GM08714 (cell line): ENCODE measurements around the gene NDUFAF8.

Experiments used
- H3K4me3 ChIP-seq: fragments of 200-500 bp; sonication (Bioruptor generic); 2 replicates; pipeline ENCODE4 v1.5.1; 2014; ENCODE audit warnings: mild to moderate bottlenecking, low read length, inconsistent platforms
- ZNF274 ChIP-seq: IDR thresholded peaks from 2 replicates; pipeline ENCODE4 v1.6.1; 2012; ENCODE audit warnings: mild to moderate bottlenecking, low read depth, low read length

NDUFAF8 gene

GRCh38 chr17:81257533-81257932 is 18.4 kb downstream of the NDUFAF8 start:
- H3K4me3 ChIP-seq, result no peak overlapping the region
- TF ChIP-seq ZNF274, result no peak

DNA sequence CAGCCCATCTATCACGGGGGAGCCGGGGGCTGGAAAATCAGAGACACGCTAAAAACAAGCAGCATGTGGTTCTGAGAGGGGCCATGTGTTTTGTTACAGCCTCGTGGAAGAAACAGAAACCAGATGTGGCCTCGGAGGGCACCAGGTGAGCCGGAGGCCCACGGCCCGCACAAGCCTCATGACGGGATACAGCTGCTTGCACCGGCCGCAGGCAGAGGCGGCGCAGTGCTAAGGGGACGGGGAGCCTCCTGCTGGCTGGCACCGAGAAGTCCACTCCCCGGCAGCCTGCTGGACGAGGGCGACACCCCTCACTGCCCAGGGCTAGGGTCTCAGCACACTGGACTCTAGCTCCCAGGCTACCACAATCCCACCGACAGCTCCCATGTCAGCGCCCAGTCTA is 19.2 kb downstream of the NDUFAF8 start:
- H3K4me3 ChIP-seq, result no peak overlapping the region
- no peak for TF ChIP-seq ZNF274

GRCh38 chr17:81259058-81259605 is 20.0 kb downstream of the NDUFAF8 start:
- no peak for TF ChIP-seq ZNF274

DNA sequence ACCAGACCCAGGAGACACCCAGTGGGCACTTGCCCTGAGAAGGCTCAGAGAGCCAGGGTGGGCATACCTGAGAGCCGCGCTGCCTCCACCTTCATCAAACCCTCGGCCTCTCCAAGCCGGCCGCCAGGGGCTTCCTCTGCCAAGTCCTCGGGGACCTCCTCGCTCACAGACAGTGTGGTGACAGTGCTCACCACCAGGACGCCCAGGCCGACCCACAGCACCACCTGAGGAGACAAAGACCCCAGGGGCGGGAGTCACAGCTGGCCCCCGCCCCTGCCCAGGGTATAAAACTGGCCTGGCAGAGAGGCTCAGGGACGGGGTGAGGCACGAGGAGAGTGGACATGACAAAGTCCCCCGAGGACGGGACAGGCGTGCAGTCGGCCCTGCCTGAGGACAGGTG is 21.1 kb downstream of the NDUFAF8 start:
- no peak for TF ChIP-seq ZNF274
- H3K4me3 ChIP-seq, result no peak overlapping the region

More at GRCh38 chr17:81259058-81259605, 20.0 kb downstream of the NDUFAF8 start:
- H3K4me3 ChIP-seq, result no peak overlapping the region

DNA sequence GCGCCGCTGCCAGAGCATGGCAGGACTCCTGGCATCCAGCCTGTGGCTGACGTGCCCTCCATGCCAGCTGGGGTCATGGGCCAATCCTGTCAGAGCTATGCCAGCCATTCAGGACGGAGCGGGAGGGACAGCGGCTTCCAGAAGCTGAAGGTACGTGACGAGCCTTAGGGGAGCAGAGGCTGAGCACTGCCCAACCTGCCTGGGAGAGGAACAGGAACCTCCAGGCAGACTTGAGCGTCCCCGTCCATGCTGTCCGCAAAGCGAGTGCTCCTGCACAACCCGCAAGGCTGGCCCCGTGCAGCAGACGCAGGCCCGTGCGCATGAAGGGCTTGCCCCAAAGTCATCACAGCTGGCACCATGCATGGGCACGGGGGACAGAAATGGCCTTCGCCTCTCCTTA is 21.5 kb downstream of the NDUFAF8 start:
- TF ChIP-seq ZNF274, result no peak
- no peak overlapping the region for H3K4me3 ChIP-seq

DNA sequence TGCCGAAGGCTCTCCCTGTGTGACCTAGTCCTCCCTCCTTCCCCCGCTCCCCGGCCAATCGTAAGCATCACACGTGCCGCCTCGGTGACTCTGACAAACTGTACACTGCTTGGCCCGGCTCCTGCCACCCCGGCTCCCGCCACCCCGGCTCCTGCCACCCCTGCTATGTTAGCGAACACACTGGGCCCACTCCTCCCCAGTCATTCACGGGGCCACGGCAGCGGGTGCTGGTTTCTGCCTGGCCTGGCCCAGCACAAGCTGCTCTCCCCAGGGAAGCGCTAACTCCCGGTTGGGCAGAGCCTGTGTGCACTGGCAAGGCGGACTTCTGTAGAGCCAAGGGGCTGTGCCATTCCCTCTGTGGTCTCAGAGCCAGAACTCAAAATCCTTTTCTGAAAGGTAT is 22.0 kb downstream of the NDUFAF8 start:
- no peak for TF ChIP-seq ZNF274
- no peak overlapping the region for H3K4me3 ChIP-seq

- no peak overlapping the region for H3K4me3 ChIP-seq
- TF ChIP-seq ZNF274, result no peak
These were observed 22.6 kb downstream of the NDUFAF8 start for GRCh38 chr17:81261582-81262336.

GRCh38 chr17:81263371-81264181 is 24.5 kb downstream of the NDUFAF8 start:
- H3K4me3 ChIP-seq, result no peak overlapping the region
- TF ChIP-seq ZNF274, result no peak

GRCh38 chr17:81264640-81265039 is 25.5 kb downstream of the NDUFAF8 start:
- TF ChIP-seq ZNF274, result no peak
- H3K4me3 ChIP-seq, result no peak overlapping the region

DNA sequence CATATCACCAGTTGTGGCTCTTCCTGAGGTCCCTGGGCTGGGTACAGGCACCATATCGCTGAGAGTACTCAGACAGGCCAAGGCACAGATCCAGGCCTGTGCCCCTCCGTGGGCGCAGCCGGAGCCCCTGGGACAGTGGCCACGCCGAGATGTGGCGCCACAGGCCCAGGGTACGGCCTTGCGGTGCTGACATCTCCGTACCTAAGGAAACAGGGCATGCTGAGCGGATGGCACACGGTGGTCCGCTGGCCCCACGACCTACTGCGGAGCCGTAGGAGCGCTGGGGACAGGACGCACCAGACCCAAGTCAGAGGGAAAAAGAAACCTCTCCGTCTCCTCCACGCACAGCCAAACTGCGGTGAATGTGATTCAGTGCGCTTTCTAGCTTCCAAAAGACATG is 26.5 kb downstream of the NDUFAF8 start:
- no peak overlapping the region for H3K4me3 ChIP-seq
- TF ChIP-seq ZNF274, result no peak

- no peak for TF ChIP-seq ZNF274
- H3K4me3 ChIP-seq, result no peak overlapping the region
These were observed 28.4 kb downstream of the NDUFAF8 start for GRCh38 chr17:81267390-81268067.

DNA sequence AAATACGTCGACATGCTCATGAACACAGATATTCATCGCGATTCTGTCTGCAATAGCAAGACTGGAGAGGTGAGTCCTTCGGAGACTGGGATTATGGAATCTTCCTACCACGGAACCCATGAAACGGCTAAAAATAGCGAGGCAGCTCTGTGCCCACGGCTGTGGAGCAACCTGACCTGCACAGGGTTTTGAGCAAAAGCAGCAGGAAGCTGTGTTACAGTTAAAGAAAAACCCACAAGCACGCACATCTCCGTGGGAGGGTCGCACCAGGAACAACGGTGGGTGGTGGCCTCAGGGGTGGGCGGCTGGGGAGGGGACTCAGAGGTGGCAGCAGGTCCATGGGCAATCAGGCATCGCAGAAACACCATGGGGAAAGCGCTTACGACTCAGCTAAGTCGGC is 31.2 kb downstream of the NDUFAF8 start:
- H3K4me3 ChIP-seq, result no peak overlapping the region
- TF ChIP-seq ZNF274, result no peak

GRCh38 chr17:81271226-81271625 is 32.1 kb downstream of the NDUFAF8 start:
- no peak overlapping the region for H3K4me3 ChIP-seq
- TF ChIP-seq ZNF274, result no peak

- TF ChIP-seq ZNF274, result no peak
- H3K4me3 ChIP-seq, result no peak overlapping the region
These were observed 33.5 kb downstream of the NDUFAF8 start for GRCh38 chr17:81272616-81273015.
